A549 (cell line): ENCODE results near the gene HIVEP3. TPM values are rescaled to one million over a fixed set of nuclear protein-coding genes. Genes with fewer than 3 reads are reported as not detected.

ENCODE experiments used
- ATAC-seq, 2 experiments: fragments of 200-7000 bp in 1 of 2; fragments of >200 bp in 1 of 2; cut with Nextera tagmentation in 1 of 2; cut with Tn5 transposase in 1 of 2; 3 replicates each; pipeline versions ENCODE4 v1.8.0 to v1.9.1; 2018 to 2020; ENCODE audit warnings: mild to moderate bottlenecking in 1 of 2, moderate library complexity in 1 of 2
- CTCF ChIA-PET: fragments of 300-600 bp; sonication (Branson Sonifier 250); formaldehyde crosslinking; extraction: SDS; loops from one replicate; lab custom pipeline; 2021; ENCODE audit warnings: antibody characterized with exemption, inconsistent platforms; lab: Yijun Ruan, JAX
- POLR2A ChIA-PET: fragments of 350-600 bp; formaldehyde crosslinking; extraction: SDS; loops from one replicate; lab custom pipeline; 2021; ENCODE audit warnings: antibody characterized with exemption, inconsistent platforms; lab: Yijun Ruan, JAX
- DNase-seq, 2 experiments: peaks; one replicate each; pipeline versions ENCODE4 v3.0.0 to v3.0.0-alpha.2; 2011 to 2016; ENCODE audit warnings: low read depth in 1 of 2, low spot score in 1 of 2
- FAIRE-seq: peaks from 2 replicates; lab custom pipeline; 2011; peaks lifted over from hg19 to GRCh38; lab: Jason Lieb, UNC
- H3K27ac ChIP-seq, 2 experiments: fragments of >200 bp; sonication (Bioruptor Twin); formaldehyde crosslinking; 3 replicates each; pipeline ENCODE4 v1.5.1; 2016 to 2017
- H3K4me1 ChIP-seq: fragments of >200 bp; sonication (Bioruptor Twin); formaldehyde crosslinking; 3 replicates; pipeline ENCODE4 v1.6.1; 2016
- H3K4me2 ChIP-seq: fragments of >200 bp; sonication (Bioruptor Twin); formaldehyde crosslinking; 3 replicates; pipeline ENCODE4 v1.6.1; 2016
- H3K4me3 ChIP-seq: fragments of >200 bp; sonication (Bioruptor Twin); formaldehyde crosslinking; 3 replicates; pipeline ENCODE4 v1.5.1; 2016
- H3K9me3 ChIP-seq: fragments of >200 bp; sonication (Bioruptor Twin); formaldehyde crosslinking; 3 replicates; pipeline ENCODE4 v1.6.1; 2016
- BCL3 ChIP-seq: fragments of >200 bp; sonication (Bioruptor Twin); formaldehyde crosslinking; IDR thresholded peaks from 3 replicates; pipeline ENCODE4 v1.6.1; 2016
- CBX8 ChIP-seq: fragments of 200-600 bp; sonication (generic); IDR thresholded peaks from 2 replicates; pipeline ENCODE4 v1.6.1; 2016
- CHD2 ChIP-seq: fragments of 150-350 bp; IDR thresholded peaks from 2 replicates; pipeline ENCODE4 v1.6.1; 2014; ENCODE audit warnings: low read length; ENCODE audit not compliant: partially characterized antibody
- CHD4 ChIP-seq: fragments of 200-600 bp; sonication (generic); IDR thresholded peaks from 2 replicates; pipeline ENCODE4 v1.6.1; 2016; ENCODE audit warnings: antibody characterized with exemption, mild to moderate bottlenecking, borderline replicate concordance
- EHMT2 ChIP-seq: fragments of 200-600 bp; sonication (generic); IDR thresholded peaks from 2 replicates; pipeline ENCODE4 v1.6.1; 2016; ENCODE audit warnings: antibody characterized with exemption, low read depth, mild to moderate bottlenecking, moderate library complexity
- FOSB ChIP-seq: fragments of 250-450 bp; sonication (Bioruptor Pico); IDR thresholded peaks from 2 replicates; pipeline ENCODE4 v1.5.0; 2020; ENCODE audit warnings: mild to moderate bottlenecking, moderate library complexity
- FOSL2 ChIP-seq, 2 experiments: fragments of 450-650 bp in 1 of 2; fragments of >200 bp in 1 of 2; sonication (Bioruptor Twin) in 1 of 2; formaldehyde crosslinking; IDR thresholded peaks; 2 replicates each; pipeline versions ENCODE4 v1.5.0 to v1.6.1; 2016 to 2020; ENCODE audit warnings: mild to moderate bottlenecking in 1 of 2, moderate library complexity in 1 of 2
- FOXS1 ChIP-seq: fragments of 250-450 bp; sonication (Bioruptor Pico); IDR thresholded peaks from 2 replicates; pipeline ENCODE4 v1.5.0; 2020; ENCODE audit warnings: mild to moderate bottlenecking, moderate library complexity
- GATA3 ChIP-seq: IDR thresholded peaks from 2 replicates; pipeline ENCODE4 v1.6.1; 2012; ENCODE audit warnings: borderline replicate concordance
- HEYL ChIP-seq: fragments of 250-450 bp; sonication (Bioruptor Pico); IDR thresholded peaks from 2 replicates; pipeline ENCODE4 v1.8.0; 2021; ENCODE audit warnings: mild to moderate bottlenecking, moderate library complexity
- HMGXB4 ChIP-seq: fragments of 250-450 bp; sonication (Bioruptor Pico); IDR thresholded peaks from 2 replicates; pipeline ENCODE4 v1.5.0; 2021; ENCODE audit warnings: mild to moderate bottlenecking, moderate library complexity, borderline replicate concordance
- HOXB13 ChIP-seq: fragments of 250-450 bp; sonication (Bioruptor Pico); IDR thresholded peaks from 2 replicates; pipeline ENCODE4 v1.5.0; 2020; ENCODE audit warnings: low read depth, mild to moderate bottlenecking, moderate library complexity
- JUNB ChIP-seq: fragments of >200 bp; sonication (Bioruptor Twin); formaldehyde crosslinking; IDR thresholded peaks from 2 replicates; pipeline ENCODE4 v1.6.1; 2016
- KDM1A ChIP-seq: fragments of 200-600 bp; sonication (generic); IDR thresholded peaks from 2 replicates; pipeline ENCODE4 v1.6.1; 2016; ENCODE audit warnings: low read depth, mild to moderate bottlenecking
- KDM5A ChIP-seq: fragments of 200-600 bp; sonication (generic); IDR thresholded peaks from 2 replicates; pipeline ENCODE4 v1.6.1; 2016; ENCODE audit warnings: antibody characterized with exemption, mild to moderate bottlenecking
- MAFK ChIP-seq: fragments of 450-650 bp; IDR thresholded peaks from 2 replicates; pipeline ENCODE4 v1.6.1; 2014; ENCODE audit not compliant: partially characterized antibody
- MAX ChIP-seq: IDR thresholded peaks from 2 replicates; pipeline ENCODE4 v1.6.1; 2012
- MAZ ChIP-seq: fragments of 150-350 bp; IDR thresholded peaks from 2 replicates; pipeline ENCODE4 v1.6.1; 2014; ENCODE audit warnings: antibody characterized with exemption, low read depth, low read length, borderline replicate concordance
- NFE2L2 ChIP-seq: fragments of 150-350 bp; conservative IDR thresholded peaks from 2 replicates; pipeline ENCODE4 v1.6.1; 2014; ENCODE audit warnings: low read length
- NPAS2 ChIP-seq: fragments of 250-450 bp; sonication (Bioruptor Pico); IDR thresholded peaks from 2 replicates; pipeline ENCODE4 v1.8.0; 2022; ENCODE audit warnings: mild to moderate bottlenecking, moderate library complexity, borderline replicate concordance
- NR3C1 ChIP-seq: fragments of >200 bp; sonication (Bioruptor Twin); formaldehyde crosslinking; IDR thresholded peaks from 3 replicates; pipeline ENCODE4 v1.6.1; 2017
- PBX3 ChIP-seq: IDR thresholded peaks from 2 replicates; pipeline ENCODE4 v1.6.1; 2012
- PHF8 ChIP-seq: fragments of 200-600 bp; sonication (generic); IDR thresholded peaks from 2 replicates; pipeline ENCODE4 v1.6.1; 2016; ENCODE audit warnings: low read depth, mild to moderate bottlenecking, antibody characterized with exemption, moderate library complexity, borderline replicate concordance
- RCOR1 ChIP-seq: fragments of 150-350 bp; IDR thresholded peaks from 2 replicates; pipeline ENCODE4 v1.6.1; 2014; ENCODE audit warnings: antibody characterized with exemption, low read length, low read depth
- REST ChIP-seq: fragments of 200-600 bp; sonication (generic); IDR thresholded peaks from 2 replicates; pipeline ENCODE4 v1.6.1; 2016; ENCODE audit warnings: antibody characterized with exemption, mild to moderate bottlenecking, moderate library complexity
- RNF2 ChIP-seq: fragments of 200-600 bp; sonication (generic); IDR thresholded peaks from 2 replicates; pipeline ENCODE4 v1.6.1; 2016; ENCODE audit warnings: low read depth, mild to moderate bottlenecking, antibody characterized with exemption, moderate library complexity, borderline replicate concordance
- ZFP36 ChIP-seq: fragments of 450-650 bp; IDR thresholded peaks from 2 replicates; pipeline ENCODE4 v1.6.1; 2014; ENCODE audit warnings: borderline replicate concordance; ENCODE audit not compliant: partially characterized antibody
- WGBS: methylation state at CpG from one replicate; pipeline ENCODE4 v1.1.6; 2017; ENCODE audit errors: missing lambda C conversion rate; 5-methylcytosine and 5-hydroxymethylcytosine counted together
- polyA plus RNA-seq, 4 experiments: library from polyadenylated mRNA; depleted of rRNA in 3 of 4; stranded (reverse); fragments of >200 nt; fragmentation: RNase III in 1 of 4; extraction: RNeasy Plus Mini Kit Qiagen cat#74134 plus additional on column Dnase treatment in 1 of 4; gene quantifications; 2 replicates in 3 of 4; 3 replicates in 1 of 4; pipeline ENCODE4 v1.2.3, GENCODE V29; 2011 to 2017

The HIVEP3 gene
- polyA plus RNA-seq, 2 of the 4 experiments (the other 2 are of a cell fraction), result 1.5 to 2.0 TPM

GRCh38 chr1:41537251-41537650, 381.5 kb downstream of the HIVEP3 start:
- ChIA-PET POLR2A (no interaction called here), CTCF (interaction anchor here (1.8 to 1.9 kb wide), 2 partner anchors 21 to 36 kb away, joined by 5 read pairs; no protein-coding TSS in a partner anchor)
- DNase-seq (no peak), FAIRE-seq (no peak), ATAC-seq (no peak)
- H3K27ac ChIP-seq, result no peak overlapping the region
- 74% methylated on average over 6 of the region's 6 CpGs for WGBS
- no peak overlapping the region for H3K4me2 ChIP-seq
- TF ChIP-seq MAZ (no peak), KDM1A (no peak), CBX8 (no peak), CHD2 (no peak), EHMT2 (no peak), PBX3 (no peak), JUNB (no peak), BCL3 (no peak), CHD4 (no peak), MAFK (no peak), FOSL2 (IDR thresholded peaks at IDR 0.05) (no peak), FOSL2 (CRISPR knock-in tag; IDR thresholded peaks at IDR 0.05) (no peak), HEYL (no peak), NR3C1 (no peak), MAX (no peak)
- H3K4me3 ChIP-seq, result no peak overlapping the region
- no peaks in the 10 kb centered on the region for H3K4me1 ChIP-seq
- no peaks in the 10 kb centered on the region for H3K9me3 ChIP-seq

GRCh38 chr1:41536361-41536802, 382.3 kb downstream of the HIVEP3 start:
- POLR2A ChIA-PET, result no interaction called here
- no peak for TF ChIP-seq RCOR1
- no peak for TF ChIP-seq KDM5A
- TF ChIP-seq NFE2L2, result no peak
- TF ChIP-seq GATA3, result no peak
- no peak for TF ChIP-seq NPAS2 (CRISPR knock-in tag)
- TF ChIP-seq REST, result no peak
- no peak for TF ChIP-seq ZFP36
- TF ChIP-seq FOXS1 (CRISPR knock-in tag), result no peak
- no peak for TF ChIP-seq HMGXB4 (CRISPR knock-in tag)
- no peak for TF ChIP-seq RNF2
- TF ChIP-seq PHF8, result no peak
- TF ChIP-seq HOXB13, result no peak
- no peak for TF ChIP-seq FOSB (CRISPR knock-in tag)
- TF ChIP-seq, all 56 proteins: peak for 0
- Histone ChIP-seq H3K4me3 (no peak overlapping the region), H3K9me3 (no peaks in the 10 kb centered on the region), H3K4me1 (no peaks in the 10 kb centered on the region), H3K4me2 (no peak overlapping the region), H3K27ac (no peak overlapping the region)
- DNase-seq (no peak), FAIRE-seq (no peak), ATAC-seq (no peak)
- WGBS, result 65% methylated on average over 4 of the region's 4 CpGs
- CTCF ChIA-PET, result interaction anchor here (1.0 to 1.8 kb wide), 2 partner anchors 20 to 37 kb away, joined by 3 to 5 read pairs; no protein-coding TSS in a partner anchor
